Liver (tissue), 3 donors: ENCODE results near the gene P2RX7.

Experiments
- FOXA1 ChIP-seq: IDR thresholded peaks from 2 replicates; pipeline ENCODE4 v1.6.1; 2016; ENCODE audit warnings: antibody characterized with exemption
- FOXA2 ChIP-seq: IDR thresholded peaks from 2 replicates; pipeline ENCODE4 v1.6.1; 2016; ENCODE audit warnings: antibody characterized with exemption
- RAD21 ChIP-seq, 2 donors: IDR thresholded peaks; 2 replicates each; pipeline ENCODE4 v1.6.1; 2016; ENCODE audit warnings: antibody characterized with exemption in 2 of 2, mild to moderate bottlenecking in 2 of 2
- TF ChIP-seq, protein P1 (sequence below): fragments of 150-350 bp; IDR thresholded peaks from 2 replicates; pipeline ENCODE4 v1.5.1; 2017; ENCODE audit warnings: improper control_type of control experiment, low read depth, low read length; ENCODE audit not compliant: missing input control
- TF ChIP-seq, protein P2 (sequence below): IDR thresholded peaks from 2 replicates; pipeline ENCODE4 v1.6.1; 2016; ENCODE audit warnings: antibody characterized with exemption
- TF ChIP-seq, protein P3 (sequence below): IDR thresholded peaks from 2 replicates; pipeline ENCODE4 v1.6.1; 2016; ENCODE audit warnings: antibody characterized with exemption, mild to moderate bottlenecking
- donor health status: healthy.
- donor health status: healthy.

DNA sequence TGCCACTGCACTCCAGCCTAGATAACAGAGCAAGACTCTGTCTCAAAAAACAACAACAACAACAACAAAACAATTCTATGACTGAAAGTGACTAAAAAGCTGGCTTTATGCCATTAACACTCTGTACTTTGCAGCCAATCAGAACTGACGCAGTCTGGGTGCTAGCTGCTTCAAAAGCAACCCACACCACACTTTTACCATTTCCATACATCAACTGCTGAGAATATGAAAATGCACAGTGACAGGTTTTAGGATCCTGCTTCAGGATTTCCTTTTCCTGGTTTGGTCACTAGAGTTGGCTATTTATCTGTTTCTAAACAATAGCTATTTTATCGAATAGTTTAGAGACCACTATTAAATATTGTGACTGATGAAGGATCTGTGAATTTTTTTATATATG lies 54.1 kb downstream of the P2RX7 start:
- TF ChIP-seq, protein P1, sequence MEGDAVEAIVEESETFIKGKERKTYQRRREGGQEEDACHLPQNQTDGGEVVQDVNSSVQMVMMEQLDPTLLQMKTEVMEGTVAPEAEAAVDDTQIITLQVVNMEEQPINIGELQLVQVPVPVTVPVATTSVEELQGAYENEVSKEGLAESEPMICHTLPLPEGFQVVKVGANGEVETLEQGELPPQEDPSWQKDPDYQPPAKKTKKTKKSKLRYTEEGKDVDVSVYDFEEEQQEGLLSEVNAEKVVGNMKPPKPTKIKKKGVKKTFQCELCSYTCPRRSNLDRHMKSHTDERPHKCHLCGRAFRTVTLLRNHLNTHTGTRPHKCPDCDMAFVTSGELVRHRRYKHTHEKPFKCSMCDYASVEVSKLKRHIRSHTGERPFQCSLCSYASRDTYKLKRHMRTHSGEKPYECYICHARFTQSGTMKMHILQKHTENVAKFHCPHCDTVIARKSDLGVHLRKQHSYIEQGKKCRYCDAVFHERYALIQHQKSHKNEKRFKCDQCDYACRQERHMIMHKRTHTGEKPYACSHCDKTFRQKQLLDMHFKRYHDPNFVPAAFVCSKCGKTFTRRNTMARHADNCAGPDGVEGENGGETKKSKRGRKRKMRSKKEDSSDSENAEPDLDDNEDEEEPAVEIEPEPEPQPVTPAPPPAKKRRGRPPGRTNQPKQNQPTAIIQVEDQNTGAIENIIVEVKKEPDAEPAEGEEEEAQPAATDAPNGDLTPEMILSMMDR: no peak
- TF ChIP-seq FOXA1 (no peak), RAD21 (IDR thresholded peaks at IDR 0.05) (no peak), FOXA2 (no peak)
- TF ChIP-seq, protein P2, sequence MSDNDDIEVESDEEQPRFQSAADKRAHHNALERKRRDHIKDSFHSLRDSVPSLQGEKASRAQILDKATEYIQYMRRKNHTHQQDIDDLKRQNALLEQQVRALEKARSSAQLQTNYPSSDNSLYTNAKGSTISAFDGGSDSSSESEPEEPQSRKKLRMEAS: no peak
- TF ChIP-seq, protein P3, sequence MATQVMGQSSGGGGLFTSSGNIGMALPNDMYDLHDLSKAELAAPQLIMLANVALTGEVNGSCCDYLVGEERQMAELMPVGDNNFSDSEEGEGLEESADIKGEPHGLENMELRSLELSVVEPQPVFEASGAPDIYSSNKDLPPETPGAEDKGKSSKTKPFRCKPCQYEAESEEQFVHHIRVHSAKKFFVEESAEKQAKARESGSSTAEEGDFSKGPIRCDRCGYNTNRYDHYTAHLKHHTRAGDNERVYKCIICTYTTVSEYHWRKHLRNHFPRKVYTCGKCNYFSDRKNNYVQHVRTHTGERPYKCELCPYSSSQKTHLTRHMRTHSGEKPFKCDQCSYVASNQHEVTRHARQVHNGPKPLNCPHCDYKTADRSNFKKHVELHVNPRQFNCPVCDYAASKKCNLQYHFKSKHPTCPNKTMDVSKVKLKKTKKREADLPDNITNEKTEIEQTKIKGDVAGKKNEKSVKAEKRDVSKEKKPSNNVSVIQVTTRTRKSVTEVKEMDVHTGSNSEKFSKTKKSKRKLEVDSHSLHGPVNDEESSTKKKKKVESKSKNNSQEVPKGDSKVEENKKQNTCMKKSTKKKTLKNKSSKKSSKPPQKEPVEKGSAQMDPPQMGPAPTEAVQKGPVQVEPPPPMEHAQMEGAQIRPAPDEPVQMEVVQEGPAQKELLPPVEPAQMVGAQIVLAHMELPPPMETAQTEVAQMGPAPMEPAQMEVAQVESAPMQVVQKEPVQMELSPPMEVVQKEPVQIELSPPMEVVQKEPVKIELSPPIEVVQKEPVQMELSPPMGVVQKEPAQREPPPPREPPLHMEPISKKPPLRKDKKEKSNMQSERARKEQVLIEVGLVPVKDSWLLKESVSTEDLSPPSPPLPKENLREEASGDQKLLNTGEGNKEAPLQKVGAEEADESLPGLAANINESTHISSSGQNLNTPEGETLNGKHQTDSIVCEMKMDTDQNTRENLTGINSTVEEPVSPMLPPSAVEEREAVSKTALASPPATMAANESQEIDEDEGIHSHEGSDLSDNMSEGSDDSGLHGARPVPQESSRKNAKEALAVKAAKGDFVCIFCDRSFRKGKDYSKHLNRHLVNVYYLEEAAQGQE: no peak
